ENCODE results near the gene CDK6. TPM values are rescaled to one million over a fixed set of nuclear protein-coding genes. Genes with fewer than 3 reads are reported as not detected.

The CDK6 gene
- total and polyA plus RNA-seq, 4 donors: 1.6 to 66.4 (median 12.1) TPM

DNA sequence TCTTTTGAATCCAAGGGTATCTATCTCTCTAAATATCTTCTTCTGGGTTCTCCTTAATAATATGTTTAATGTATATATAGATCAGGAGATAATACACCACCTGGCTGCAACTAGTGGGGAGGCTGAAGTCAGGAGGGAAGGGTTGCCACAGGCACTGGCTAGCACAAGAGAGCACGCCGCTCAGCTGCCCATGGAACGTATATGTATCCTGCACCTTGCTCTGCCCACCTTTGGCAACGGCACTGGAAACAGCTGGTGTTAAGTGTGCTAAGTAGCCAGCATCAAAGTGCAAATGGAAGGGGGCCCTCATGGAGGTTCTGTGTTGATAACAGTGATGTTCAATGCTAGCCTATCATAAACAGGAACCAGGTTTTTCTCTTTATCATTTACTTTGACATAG lies 196.4 kb downstream of the CDK6 start:
- WGBS, 2 donors: 31 to 71% methylated on average over 4 of the region's 4 CpGs
- H3K9ac ChIP-seq (ENCODE audit: insufficient read depth in 1 of 2, low read length in 2 of 2): no peak overlapping the region
- no peak for DNase-seq

DNA sequence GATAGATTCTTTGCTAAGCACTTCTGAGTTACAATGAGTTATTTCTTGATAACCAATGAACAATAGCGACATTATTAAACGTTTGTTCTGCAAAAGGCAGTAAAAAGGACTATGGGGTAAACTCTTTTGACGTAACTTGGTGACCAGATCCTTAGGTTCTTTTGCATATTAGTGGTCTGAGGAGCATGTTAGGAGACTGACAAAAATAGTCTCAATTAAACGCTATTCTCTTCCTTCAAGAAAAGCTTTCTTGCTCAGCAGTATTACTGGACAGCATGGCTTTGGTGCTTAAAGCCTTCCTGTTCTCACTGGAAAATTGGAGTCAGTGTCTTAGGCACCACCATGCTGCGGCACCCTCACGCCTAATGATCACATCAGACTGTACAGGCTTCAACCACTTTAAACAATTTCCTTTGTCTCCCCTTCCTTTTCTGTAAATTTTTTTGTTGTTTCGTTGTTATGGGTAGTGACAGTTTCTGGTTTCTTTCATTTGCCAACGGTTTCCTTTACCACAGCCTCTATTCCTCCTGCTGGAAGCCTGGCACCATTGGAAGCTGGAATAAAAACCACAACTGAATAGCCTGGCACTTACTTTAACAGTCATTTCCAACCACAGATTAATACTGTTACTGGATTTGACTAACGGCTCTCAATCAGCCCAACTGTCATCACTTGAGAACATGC lies 197.0 kb downstream of the CDK6 start:
- Histone ChIP-seq H3K4me3 (no peak overlapping the region), H3K9me3 (ENCODE audit: control insufficient read depth in 4 of 4, insufficient read depth in 3 of 4, low read length in 3 of 4) (no peaks in the 10 kb centered on the region), H3K27ac (ENCODE audit: low read depth in 1 of 2, low read length in 1 of 2) (no peak overlapping the region), H3K4me1 (ENCODE audit: control insufficient read depth in 5 of 5, insufficient read depth in 5 of 5, low read length in 5 of 5) (peaks cover 0 to 31% (median 5%) of the 10 kb centered on the region in 5 donors), H3K9ac (ENCODE audit: insufficient read depth in 1 of 2, low read length in 2 of 2) (no peak overlapping the region), H3K36me3 (ENCODE audit: control insufficient read depth in 4 of 4, insufficient read depth in 4 of 4, low read length in 4 of 4) (peaks cover 0 to 4% (median 2%) of the 10 kb centered on the region in 4 donors), H3K27me3 (ENCODE audit: control insufficient read depth in 3 of 3, insufficient read depth in 3 of 3, low read length in 2 of 3) (no peaks in the 10 kb centered on the region)
- WGBS, 2 donors: 37 to 63% methylated on average over 9 of the region's 9 CpGs
- no peak for TF ChIP-seq CTCF (IDR thresholded peaks at IDR 0.05; ENCODE audit: control extremely low read depth, extremely low read depth)
- DNase-seq: no peak
- no peak for ATAC-seq (ENCODE audit: insufficient read depth, low FRiP score)

More for the DNA sequence above, 196.4 kb downstream of the CDK6 start:
- peaks cover 0 to 34% (median 5%) of the 10 kb centered on the region in 5 donors for H3K4me1 ChIP-seq (ENCODE audit: control insufficient read depth in 5 of 5, insufficient read depth in 5 of 5, low read length in 5 of 5)
- no peak overlapping the region for H3K27ac ChIP-seq (ENCODE audit: low read depth in 1 of 2, low read length in 1 of 2)
- no peaks in the 10 kb centered on the region for H3K27me3 ChIP-seq (ENCODE audit: control insufficient read depth in 3 of 3, insufficient read depth in 3 of 3, low read length in 2 of 3)
- peaks cover 0 to 4% (median 2%) of the 10 kb centered on the region in 4 donors for H3K36me3 ChIP-seq (ENCODE audit: control insufficient read depth in 4 of 4, insufficient read depth in 4 of 4, low read length in 4 of 4)
- TF ChIP-seq CTCF (IDR thresholded peaks at IDR 0.05; ENCODE audit: control extremely low read depth, extremely low read depth): no peak
- ATAC-seq (ENCODE audit: insufficient read depth, low FRiP score): no peak
- no peak overlapping the region for H3K4me3 ChIP-seq
- no peaks in the 10 kb centered on the region for H3K9me3 ChIP-seq (ENCODE audit: control insufficient read depth in 4 of 4, insufficient read depth in 3 of 4, low read length in 3 of 4)

- ATAC-seq (ENCODE audit: insufficient read depth, low FRiP score): no peak
- TF ChIP-seq CTCF (IDR thresholded peaks at IDR 0.05; ENCODE audit: control extremely low read depth, extremely low read depth): no peak
These were observed 200.3 kb downstream of the CDK6 start for GRCh38 chr7:92636018-92636560.

More at GRCh38 chr7:92636018-92636560, 200.3 kb downstream of the CDK6 start:
- no peak for DNase-seq
- H3K27ac ChIP-seq (ENCODE audit: low read depth in 1 of 2, low read length in 1 of 2): no peak overlapping the region
- no peaks in the 10 kb centered on the region for H3K9me3 ChIP-seq (ENCODE audit: control insufficient read depth in 4 of 4, insufficient read depth in 3 of 4, low read length in 3 of 4)
- no peaks in the 10 kb centered on the region for H3K27me3 ChIP-seq (ENCODE audit: control insufficient read depth in 3 of 3, insufficient read depth in 3 of 3, low read length in 2 of 3)
- WGBS, 2 donors: 92% methylated on average over 5 of the region's 5 CpGs
- no peak overlapping the region for H3K4me3 ChIP-seq
- peaks cover 0 to 1% (median 0%) of the 10 kb centered on the region in 4 donors for H3K36me3 ChIP-seq (ENCODE audit: control insufficient read depth in 4 of 4, insufficient read depth in 4 of 4, low read length in 4 of 4)
- H3K4me1 ChIP-seq (ENCODE audit: control insufficient read depth in 5 of 5, insufficient read depth in 5 of 5, low read length in 5 of 5): peaks cover 1 to 21% (median 5%) of the 10 kb centered on the region in 5 donors
- no peak overlapping the region for H3K9ac ChIP-seq (ENCODE audit: insufficient read depth in 1 of 2, low read length in 2 of 2)

Data from lung (tissue), 12 donors.